GM12892 (cell line): Measurements from ENCODE around the gene AGBL5.
A peak's percentile ranks its signal among the peaks of the same experiment; 100 is the strongest.
"Not testable (repeated sequence)": the region's sequence is repeated elsewhere in the genome, so short reads cannot be mapped to it uniquely, and the experiment has no call there.

ENCODE experiments used
- DNase-seq: peaks from one replicate; pipeline ENCODE4 v3.0.0; 2011; ENCODE audit not compliant: insufficient read length
- FAIRE-seq: peaks from 2 replicates; lab custom pipeline; 2011; peaks lifted over from hg19 to GRCh38; lab: Jason Lieb, UNC
- POLR2A ChIP-seq: IDR thresholded peaks from 2 replicates; pipeline ENCODE4 v1.6.1; 2011; ENCODE audit warnings: low read depth, low read length, control low read depth
- POLR2AphosphoS5 ChIP-seq: IDR thresholded peaks from 2 replicates; pipeline ENCODE4 v1.6.1; 2011; ENCODE audit warnings: low read depth, low read length, control low read depth
- TAF1 ChIP-seq: IDR thresholded peaks from 2 replicates; pipeline ENCODE4 v1.6.1; 2011; ENCODE audit warnings: low read depth, mild to moderate bottlenecking, control low read depth, low read length, borderline replicate concordance

Gene AGBL5

GRCh38 chr2:27072920-27073319 is 21.5 kb downstream of the AGBL5 start:
- TF ChIP-seq POLR2A (no peak), TAF1 (no peak), POLR2AphosphoS5 (no peak)
- FAIRE-seq, result no peak
- no peak for DNase-seq

GRCh38 chr2:27073782-27074181 is 22.3 kb downstream of the AGBL5 start:
- TF ChIP-seq POLR2AphosphoS5 (no peak), TAF1 (no peak), POLR2A (no peak)
- DNase-seq (no peak), FAIRE-seq (no peak)

GRCh38 chr2:27074738-27075565 is 23.5 kb downstream of the AGBL5 start:
- FAIRE-seq (peak; percentile 56), DNase-seq (peak; percentile 41)
- TF ChIP-seq POLR2A (no peak), POLR2AphosphoS5 (no peak), TAF1 (no peak)

GRCh38 chr2:27075566-27075871 is 24.1 kb downstream of the AGBL5 start:
- not testable (repeated sequence) for DNase-seq, FAIRE-seq

GRCh38 chr2:27076323-27076722 is 24.9 kb downstream of the AGBL5 start:
- no peak for TF ChIP-seq TAF1
- no peak for TF ChIP-seq POLR2AphosphoS5
- no peak for TF ChIP-seq POLR2A
- DNase-seq (no peak), FAIRE-seq (no peak)

- DNase-seq (no peak), FAIRE-seq (no peak)
- no peak for TF ChIP-seq POLR2AphosphoS5
- TF ChIP-seq POLR2A, result no peak
- no peak for TF ChIP-seq TAF1
These were observed 25.8 kb downstream of the AGBL5 start for GRCh38 chr2:27077231-27077630.

- FAIRE-seq, result no peak
- TF ChIP-seq POLR2A (no peak), POLR2AphosphoS5 (no peak), TAF1 (no peak)
- DNase-seq, result no peak
These were observed 27.1 kb downstream of the AGBL5 start, which contains the start of gene EMILIN1 for GRCh38 chr2:27078267-27079194. Gene EMILIN1 (plus strand): TSS chr2:27078615. CDS start chr2:27079066, 451 bp downstream.

- no peak for DNase-seq
These were observed 28.0 kb downstream of the AGBL5 start for GRCh38 chr2:27079233-27080139.

GRCh38 chr2:27080140-27080469 is 28.6 kb downstream of the AGBL5 start:
- TF ChIP-seq TAF1, result no peak
- no peak for TF ChIP-seq POLR2AphosphoS5
- TF ChIP-seq POLR2A, result no peak
- FAIRE-seq (no peak), DNase-seq (no peak)

More at GRCh38 chr2:27079233-27080139, 28.0 kb downstream of the AGBL5 start:
- no peak for FAIRE-seq
- no peak for TF ChIP-seq POLR2A
- TF ChIP-seq POLR2AphosphoS5, result no peak
- TF ChIP-seq TAF1, result no peak

GRCh38 chr2:27080603-27080936 is 29.1 kb downstream of the AGBL5 start:
- TF ChIP-seq POLR2A (no peak), TAF1 (no peak), POLR2AphosphoS5 (no peak)
- FAIRE-seq, result no peak
- DNase-seq, result no peak

GRCh38 chr2:27081984-27082772 is 30.7 kb downstream of the AGBL5 start:
- FAIRE-seq (no peak), DNase-seq (no peak)
- TF ChIP-seq POLR2AphosphoS5 (no peak), POLR2A (no peak), TAF1 (no peak)
